Measurements from ENCODE around the gene FAM171A1.

DNA sequence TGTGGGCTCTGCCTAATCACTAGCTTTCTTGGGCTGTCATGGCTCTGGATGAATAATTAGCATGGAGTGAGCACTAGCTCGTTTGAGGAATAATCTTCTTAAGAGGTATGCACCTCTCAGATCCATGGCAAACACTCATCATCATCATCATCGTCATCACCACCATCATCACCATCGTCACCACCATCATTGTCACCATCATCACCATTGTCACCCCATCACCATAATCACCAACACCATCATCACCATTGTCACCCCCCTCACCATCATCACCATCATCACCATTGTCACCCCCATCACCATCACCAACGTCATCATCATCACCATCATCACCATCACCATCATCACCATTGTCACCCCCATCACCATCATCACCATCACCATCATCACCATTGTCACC is 141.8 kb downstream of the FAM171A1 start:
- TF ChIP-seq, protein P1, sequence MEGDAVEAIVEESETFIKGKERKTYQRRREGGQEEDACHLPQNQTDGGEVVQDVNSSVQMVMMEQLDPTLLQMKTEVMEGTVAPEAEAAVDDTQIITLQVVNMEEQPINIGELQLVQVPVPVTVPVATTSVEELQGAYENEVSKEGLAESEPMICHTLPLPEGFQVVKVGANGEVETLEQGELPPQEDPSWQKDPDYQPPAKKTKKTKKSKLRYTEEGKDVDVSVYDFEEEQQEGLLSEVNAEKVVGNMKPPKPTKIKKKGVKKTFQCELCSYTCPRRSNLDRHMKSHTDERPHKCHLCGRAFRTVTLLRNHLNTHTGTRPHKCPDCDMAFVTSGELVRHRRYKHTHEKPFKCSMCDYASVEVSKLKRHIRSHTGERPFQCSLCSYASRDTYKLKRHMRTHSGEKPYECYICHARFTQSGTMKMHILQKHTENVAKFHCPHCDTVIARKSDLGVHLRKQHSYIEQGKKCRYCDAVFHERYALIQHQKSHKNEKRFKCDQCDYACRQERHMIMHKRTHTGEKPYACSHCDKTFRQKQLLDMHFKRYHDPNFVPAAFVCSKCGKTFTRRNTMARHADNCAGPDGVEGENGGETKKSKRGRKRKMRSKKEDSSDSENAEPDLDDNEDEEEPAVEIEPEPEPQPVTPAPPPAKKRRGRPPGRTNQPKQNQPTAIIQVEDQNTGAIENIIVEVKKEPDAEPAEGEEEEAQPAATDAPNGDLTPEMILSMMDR (IDR thresholded peaks at IDR 0.05): no peak
- no peak for TF ChIP-seq ZFX (IDR thresholded peaks at IDR 0.05; ENCODE audit: borderline replicate concordance)
